ENCODE measurements around the gene GBP3.

- TF ChIP-seq CSDC2 (CRISPR knock-in tag; IDR thresholded peaks at IDR 0.05) = no peak
- no peak for TF ChIP-seq ARNTL (CRISPR knock-in tag; IDR thresholded peaks at IDR 0.05; ENCODE audit: borderline replicate concordance, low read depth)
- no peak for TF ChIP-seq SNAI2 (CRISPR knock-in tag; IDR thresholded peaks at IDR 0.05)
- TF ChIP-seq CREB5 (CRISPR knock-in tag; IDR thresholded peaks at IDR 0.05; ENCODE audit: low read depth) = no peak
- TF ChIP-seq PATZ1 (CRISPR knock-in tag; IDR thresholded peaks at IDR 0.05; ENCODE audit: borderline replicate concordance) = no peak
- no peak for TF ChIP-seq ZNF8 (CRISPR knock-in tag; IDR thresholded peaks at IDR 0.05)
- TF ChIP-seq RARB (CRISPR knock-in tag; IDR thresholded peaks at IDR 0.05) = no peak
- TF ChIP-seq POU6F1 (CRISPR knock-in tag; IDR thresholded peaks at IDR 0.05; ENCODE audit: borderline replicate concordance, low read depth) = no peak
- TF ChIP-seq TCF4 (CRISPR knock-in tag; IDR thresholded peaks at IDR 0.05; ENCODE audit: borderline replicate concordance) = no peak
These were observed 18.5 kb upstream of the GBP3 start for GRCh38 chr1:89041119-89041641.

All from SK-N-SH treated with all-trans-retinoic acid at 6 μM for 48 hours (cell line).